IMR-90 (cell line): Measurements from ENCODE around the gene SREK1. TPM values are rescaled to one million over a fixed set of nuclear protein-coding genes. Genes with fewer than 3 reads are reported as not detected.

ENCODE experiments used
- ATAC-seq: fragments of 200-7000 bp; cut with Tn5 transposase; 2 replicates; pipeline ENCODE4 v1.9.1; 2020; ENCODE audit warnings: low read depth, mild to moderate bottlenecking, moderate library complexity
- BruUV-seq: library from RNA; stranded (reverse); fragments of 400-500 nt; replicated peaks from 2 replicates; lab custom pipeline; 2021; lab: Mats Ljungman, UMichigan
- CTCF ChIA-PET: fragments of 300-600 bp; formaldehyde crosslinking; extraction: SDS; loops from one replicate; lab custom pipeline; 2021; ENCODE audit warnings: antibody characterized with exemption; lab: Yijun Ruan, JAX
- POLR2A ChIA-PET: fragments of 300-600 bp; sonication (Branson Sonifier 250); formaldehyde crosslinking; loops from one replicate; lab custom pipeline; 2022; ENCODE audit warnings: antibody characterized with exemption; ENCODE audit not compliant: unreplicated experiment; lab: Charles Lee
- DNase-seq: peaks from one replicate; pipeline ENCODE4 v3.0.0; 2013
- H2AFZ ChIP-seq: replicated peaks from 2 replicates; pipeline ENCODE3; 2013; ENCODE audit warnings: low read length, mild to moderate bottlenecking; ENCODE audit not compliant: poor library complexity
- H2AK5ac ChIP-seq: 2 replicates; pipeline ENCODE4 v1.6.1; 2013; ENCODE audit warnings: low read depth, low read length, inconsistent platforms
- H2AK9ac ChIP-seq: replicated peaks from 2 replicates; pipeline ENCODE3; 2013; ENCODE audit warnings: mild to moderate bottlenecking, low read depth, low read length, moderate library complexity; ENCODE audit not compliant: poor library complexity
- H2BK120ac ChIP-seq: 2 replicates; pipeline ENCODE4 v1.6.1; 2013; ENCODE audit warnings: low read depth, low read length, inconsistent platforms
- H2BK15ac ChIP-seq: 3 replicates; pipeline ENCODE4 v1.6.1; 2013; ENCODE audit warnings: low read depth, low read length, inconsistent platforms
- H2BK20ac ChIP-seq: 2 replicates; pipeline ENCODE4 v1.6.1; 2013; ENCODE audit warnings: low read depth, mild to moderate bottlenecking, inconsistent platforms, low read length, moderate library complexity
- H2BK5ac ChIP-seq: 2 replicates; pipeline ENCODE4 v1.6.1; 2013; ENCODE audit warnings: mild to moderate bottlenecking, low read depth, low read length, inconsistent platforms; ENCODE audit not compliant: poor library complexity, severe bottlenecking
- H3K14ac ChIP-seq: replicated peaks from 2 replicates; pipeline ENCODE4 v1.6.1; 2013; ENCODE audit warnings: low read depth, low read length, inconsistent platforms
- H3K18ac ChIP-seq: 2 replicates; pipeline ENCODE4 v1.6.1; 2013; ENCODE audit warnings: low read depth, low read length, control low read depth
- H3K23ac ChIP-seq: 2 replicates; pipeline ENCODE4 v1.6.1; 2013; ENCODE audit warnings: low read depth, low read length, inconsistent platforms
- H3K27ac ChIP-seq: 2 replicates; pipeline ENCODE4 v1.5.1; 2013; ENCODE audit warnings: mild to moderate bottlenecking, control low read depth, low read length; ENCODE audit not compliant: insufficient read depth
- H3K27me3 ChIP-seq: 2 replicates; pipeline ENCODE4 v1.6.1; 2013; ENCODE audit warnings: low read length; ENCODE audit not compliant: control insufficient read depth, insufficient read depth
- H3K36me3 ChIP-seq: 2 replicates; pipeline ENCODE4 v1.6.1; 2013; ENCODE audit warnings: low read length, mixed read lengths; ENCODE audit not compliant: control insufficient read depth, insufficient read depth
- H3K4ac ChIP-seq: 2 replicates; pipeline ENCODE4 v1.6.1; 2013; ENCODE audit warnings: low read depth, low read length, inconsistent platforms
- H3K4me1 ChIP-seq: 2 replicates; pipeline ENCODE4 v1.6.1; 2013; ENCODE audit warnings: low read length, mixed read lengths; ENCODE audit not compliant: control insufficient read depth, insufficient read depth
- H3K4me2 ChIP-seq: 2 replicates; pipeline ENCODE4 v1.6.1; 2013; ENCODE audit warnings: low read depth, mild to moderate bottlenecking, control low read depth, low read length, moderate library complexity
- H3K4me3 ChIP-seq: 2 replicates; pipeline ENCODE4 v1.5.1; 2013; ENCODE audit warnings: low read depth, mild to moderate bottlenecking, control low read depth, low read length, moderate library complexity; ENCODE audit not compliant: insufficient read depth
- H3K56ac ChIP-seq: 2 replicates; pipeline ENCODE4 v1.6.1; 2013; ENCODE audit warnings: low read length, inconsistent platforms; ENCODE audit not compliant: insufficient read depth; ENCODE audit errors: extremely low read depth
- H3K79me1 ChIP-seq, 2 experiments: 2 replicates each; pipeline ENCODE4 v1.6.1; 2013; ENCODE audit warnings: low read length in 2 of 2, inconsistent platforms in 1 of 2, low read depth in 1 of 2
- H3K9ac ChIP-seq: 2 replicates; pipeline ENCODE4 v1.6.1; 2013; ENCODE audit warnings: low read depth, low read length, control low read depth
- H3K9me1 ChIP-seq: 2 replicates; pipeline ENCODE4 v1.6.1; 2013; ENCODE audit warnings: low read length, inconsistent platforms; ENCODE audit not compliant: insufficient read depth
- H3K9me3 ChIP-seq: 2 replicates; pipeline ENCODE4 v1.6.1; 2013; ENCODE audit warnings: low read length; ENCODE audit not compliant: control insufficient read depth, insufficient read depth
- H4K20me1 ChIP-seq: 2 replicates; pipeline ENCODE4 v1.6.1; 2013; ENCODE audit warnings: low read length, inconsistent platforms; ENCODE audit not compliant: insufficient read depth
- H4K5ac ChIP-seq: 2 replicates; pipeline ENCODE4 v1.6.1; 2013; ENCODE audit warnings: mild to moderate bottlenecking, low read depth, low read length, control low read depth
- H4K8ac ChIP-seq, 2 experiments: 2 replicates each; pipeline ENCODE4 v1.6.1; 2013; ENCODE audit warnings: low read depth in 2 of 2, low read length in 2 of 2, control low read depth in 1 of 2, inconsistent platforms in 1 of 2
- H4K91ac ChIP-seq: 2 replicates; pipeline ENCODE4 v1.6.1; 2013; ENCODE audit warnings: low read depth, low read length, inconsistent platforms; ENCODE audit not compliant: insufficient read depth
- BHLHE40 ChIP-seq: fragments of 150-350 bp; IDR thresholded peaks from 2 replicates; pipeline ENCODE4 v1.6.1; 2016; ENCODE audit warnings: mild to moderate bottlenecking, low read depth, low read length
- CEBPB ChIP-seq: IDR thresholded peaks from 2 replicates; pipeline ENCODE4 v1.6.1; 2012; ENCODE audit warnings: low read depth, low read length, improper control_type of control experiment
- CHD1 ChIP-seq: IDR thresholded peaks from 2 replicates; pipeline ENCODE4 v1.6.1; 2012; ENCODE audit warnings: low read depth, low read length, improper control_type of control experiment
- FOS ChIP-seq: fragments of 150-350 bp; IDR thresholded peaks from 2 replicates; pipeline ENCODE4 v1.6.1; 2016; ENCODE audit warnings: low read depth, low read length
- MAFK ChIP-seq: IDR thresholded peaks from 2 replicates; pipeline ENCODE4 v1.6.1; 2012; ENCODE audit warnings: low read depth, low read length, improper control_type of control experiment
- MAZ ChIP-seq: IDR thresholded peaks from 2 replicates; pipeline ENCODE4 v1.6.1; 2012; ENCODE audit warnings: low read depth, mild to moderate bottlenecking, low read length, improper control_type of control experiment, moderate library complexity, borderline replicate concordance
- MXI1 ChIP-seq: IDR thresholded peaks from 2 replicates; pipeline ENCODE4 v1.6.1; 2012; ENCODE audit warnings: low read depth, mild to moderate bottlenecking, low read length, moderate library complexity, borderline replicate concordance
- NFE2L2 ChIP-seq: fragments of 150-350 bp; IDR thresholded peaks from 2 replicates; pipeline ENCODE4 v1.6.1; 2016; ENCODE audit warnings: low read depth, mild to moderate bottlenecking, low read length
- POLR2A ChIP-seq: IDR thresholded peaks from 2 replicates; pipeline ENCODE4 v1.6.1; 2012; ENCODE audit warnings: mild to moderate bottlenecking, low read depth, low read length
- RAD21 ChIP-seq: IDR thresholded peaks from 2 replicates; pipeline ENCODE4 v1.6.1; 2012; ENCODE audit warnings: low read length, improper control_type of control experiment
- RCOR1 ChIP-seq: IDR thresholded peaks from 2 replicates; pipeline ENCODE4 v1.6.1; 2012; ENCODE audit warnings: mild to moderate bottlenecking, low read length, improper control_type of control experiment; ENCODE audit not compliant: insufficient replicate concordance
- RFX5 ChIP-seq: IDR thresholded peaks from 2 replicates; pipeline ENCODE4 v1.8.0; 2012; ENCODE audit warnings: low read depth, mild to moderate bottlenecking, low read length, moderate library complexity
- WGBS, 2 experiments: methylation state at CpG; one replicate each; pipeline versions ENCODE4 v1.1.5 to v1.1.7; 2013; ENCODE audit warnings: missing lambda C conversion rate in 2 of 2; ENCODE audit not compliant: insufficient read length in 1 of 2; ENCODE audit errors: extremely low coverage in 2 of 2; 5-methylcytosine and 5-hydroxymethylcytosine counted together
- dilution Hi-C: fragments of 300-500 bp; cut with HindIII; formaldehyde crosslinking; loops from one replicate; pipeline ENCODE4 v1.14.3; 2018; ENCODE audit warnings: low sequenced_read_pairs; ENCODE audit not compliant: unreplicated experiment
- in situ Hi-C: fragments of 300-500 bp; cut with MboI; formaldehyde crosslinking; loops from 3 replicates; pipeline ENCODE4 v1.14.3; 2019; ENCODE audit warnings: low sequenced_read_pairs, inconsistent platforms, mixed read lengths
- intact Hi-C: fragments of 100-400 bp; cut with micrococcal nuclease; formaldehyde crosslinking; loops from 2 replicates; pipeline ENCODE4 v1.10.0; 2022
- polyA plus RNA-seq, 3 experiments: library from polyadenylated mRNA; depleted of rRNA; stranded (reverse); fragments of >200 nt; gene quantifications; 2 replicates each; pipeline ENCODE4 v1.2.3, GENCODE V29; 2012; ENCODE audit warnings: low replicate concordance in 1 of 3
- total RNA-seq: library from RNA; depleted of rRNA; stranded (reverse); fragments of >200 nt; gene quantifications from 2 replicates; pipeline ENCODE4 v1.2.3, GENCODE V29; 2012
- TF ChIP-seq, protein P1 (sequence below): fragments of 150-350 bp; IDR thresholded peaks from 2 replicates; pipeline ENCODE4 v1.6.1; 2016; ENCODE audit warnings: low read depth, mild to moderate bottlenecking, low read length, moderate library complexity, borderline replicate concordance
- TF ChIP-seq, protein P2 (sequence below): conservative IDR thresholded peaks from 2 replicates; pipeline ENCODE4 v1.5.1; 2012; ENCODE audit warnings: mild to moderate bottlenecking, low read depth, low read length, improper control_type of control experiment

Gene SREK1
- total and polyA plus RNA-seq, 2 of the 4 experiments (the other 2 are of a cell fraction) = 23.0 to 36.2 TPM

DNA sequence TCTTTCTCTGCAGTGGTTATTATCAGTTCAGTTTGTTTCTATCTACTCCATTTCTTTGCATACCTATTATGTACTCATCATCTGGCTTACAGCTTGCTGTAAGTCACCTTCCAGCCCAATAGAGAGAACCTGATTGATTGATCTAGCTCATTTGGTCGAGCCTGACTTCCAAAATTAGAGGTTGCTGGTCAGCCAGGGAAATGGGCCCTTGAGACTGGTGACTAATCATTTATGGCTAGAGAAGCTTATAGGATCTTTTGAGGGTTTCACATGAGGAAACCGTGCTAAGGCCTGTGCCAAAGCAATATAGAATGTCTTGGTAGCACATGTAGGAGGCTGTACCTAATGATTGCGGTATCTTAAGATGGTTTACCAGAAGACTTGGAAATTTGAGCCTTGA, 5.8 kb downstream of the SREK1 start:
- TF ChIP-seq RAD21 (no peak), RCOR1 (no peak), MAFK (no peak), BHLHE40 (no peak), FOS (no peak), RFX5 (no peak), CHD1 (no peak), CEBPB (no peak), MAZ (no peak), POLR2A (no peak), MXI1 (no peak), NFE2L2 (no peak)
- TF ChIP-seq, protein P1, sequence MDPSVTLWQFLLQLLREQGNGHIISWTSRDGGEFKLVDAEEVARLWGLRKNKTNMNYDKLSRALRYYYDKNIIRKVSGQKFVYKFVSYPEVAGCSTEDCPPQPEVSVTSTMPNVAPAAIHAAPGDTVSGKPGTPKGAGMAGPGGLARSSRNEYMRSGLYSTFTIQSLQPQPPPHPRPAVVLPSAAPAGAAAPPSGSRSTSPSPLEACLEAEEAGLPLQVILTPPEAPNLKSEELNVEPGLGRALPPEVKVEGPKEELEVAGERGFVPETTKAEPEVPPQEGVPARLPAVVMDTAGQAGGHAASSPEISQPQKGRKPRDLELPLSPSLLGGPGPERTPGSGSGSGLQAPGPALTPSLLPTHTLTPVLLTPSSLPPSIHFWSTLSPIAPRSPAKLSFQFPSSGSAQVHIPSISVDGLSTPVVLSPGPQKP = no peak
- TF ChIP-seq, protein P2, sequence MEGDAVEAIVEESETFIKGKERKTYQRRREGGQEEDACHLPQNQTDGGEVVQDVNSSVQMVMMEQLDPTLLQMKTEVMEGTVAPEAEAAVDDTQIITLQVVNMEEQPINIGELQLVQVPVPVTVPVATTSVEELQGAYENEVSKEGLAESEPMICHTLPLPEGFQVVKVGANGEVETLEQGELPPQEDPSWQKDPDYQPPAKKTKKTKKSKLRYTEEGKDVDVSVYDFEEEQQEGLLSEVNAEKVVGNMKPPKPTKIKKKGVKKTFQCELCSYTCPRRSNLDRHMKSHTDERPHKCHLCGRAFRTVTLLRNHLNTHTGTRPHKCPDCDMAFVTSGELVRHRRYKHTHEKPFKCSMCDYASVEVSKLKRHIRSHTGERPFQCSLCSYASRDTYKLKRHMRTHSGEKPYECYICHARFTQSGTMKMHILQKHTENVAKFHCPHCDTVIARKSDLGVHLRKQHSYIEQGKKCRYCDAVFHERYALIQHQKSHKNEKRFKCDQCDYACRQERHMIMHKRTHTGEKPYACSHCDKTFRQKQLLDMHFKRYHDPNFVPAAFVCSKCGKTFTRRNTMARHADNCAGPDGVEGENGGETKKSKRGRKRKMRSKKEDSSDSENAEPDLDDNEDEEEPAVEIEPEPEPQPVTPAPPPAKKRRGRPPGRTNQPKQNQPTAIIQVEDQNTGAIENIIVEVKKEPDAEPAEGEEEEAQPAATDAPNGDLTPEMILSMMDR = no peak
- Histone ChIP-seq H4K91ac (no peak overlapping the region), H3K56ac (no peak overlapping the region), H2AK9ac (no peak overlapping the region), H2AFZ (no peak overlapping the region), H3K14ac (no peak overlapping the region), H4K5ac (no peak overlapping the region), H2AK5ac (no peak overlapping the region), H4K20me1 (peaks cover 36% of the 10 kb centered on the region), H2BK5ac (no peak overlapping the region), H3K79me1 (peaks cover 9 to 35% of the 10 kb centered on the region in 2 experiments), H3K27me3 (no peaks in the 10 kb centered on the region), H3K4me2 (no peak overlapping the region), H3K9ac (no peak overlapping the region), H3K36me3 (peaks cover 2% of the 10 kb centered on the region; the same call in 1 of the 2 replicates), H3K9me3 (no peaks in the 10 kb centered on the region), H3K4ac (no peak overlapping the region), H3K27ac (no peak overlapping the region), H3K4me1 (peaks cover 3% of the 10 kb centered on the region), H4K8ac (no peak overlapping the region), H2BK120ac (no peak overlapping the region), H2BK15ac (no peak overlapping the region), H3K4me3 (no peak overlapping the region), H3K9me1 (no peaks in the 10 kb centered on the region), H3K23ac (no peak overlapping the region), H2BK20ac (no peak overlapping the region), H3K18ac (no peak overlapping the region)
- 100% methylated on average over 2 of the region's 3 CpGs; no CpG with 5 or more reads in 1 of the 2 experiments for WGBS, 2 experiments
- ChIA-PET POLR2A (no interaction called here), CTCF (interaction anchor here (1.1 kb wide), 1 partner anchor 60 kb away, joined by 3 read pairs; no protein-coding TSS in a partner anchor)
- DNase-seq (no peak), ATAC-seq (no peak)
- BruUV-seq = no TSS peak
- intact Hi-C loops (loop anchor here (5.0 to 10.0 kb wide), 3 partner anchors 408 to 525 kb away; partner anchors contain the start of genes NLN, SGTB, SHLD3 and TRAPPC13), dilution Hi-C loops (no loop called here), in situ Hi-C loops (no loop called here)
